Activated CD8-positive, alpha-beta memory T cell treated with anti-CD3 and anti-CD28 coated beads, Interleukin-2, amount 10 ng/mL, durations not matched to agents 7 days and 5 days (primary cell): Measurements from ENCODE around the gene SLC22A25. TPM values are rescaled to one million over a fixed set of nuclear protein-coding genes. Genes with fewer than 3 reads are reported as not detected.

ENCODE experiments used
- ATAC-seq: fragments of 150-1000 bp; cut with Tn5 transposase; one replicate; pipeline ENCODE4 v1.10.0; 2021; ENCODE audit warnings: moderate library complexity
- CTCF ChIA-PET: fragments of 350-600 bp; sonication (Branson Sonifier 250); formaldehyde crosslinking; loops from one replicate; lab custom pipeline; 2021; ENCODE audit warnings: antibody characterized with exemption; lab: Charles Lee
- DNase-seq: peaks from one replicate; pipeline ENCODE4 v3.0.0-alpha.2; 2020
- H3K27ac Mint-ChIP-seq: one replicate; pipeline ENCODE4 v1.8.0; 2021; ENCODE audit warnings: mild to moderate bottlenecking, mixed read lengths
- H3K27me3 Mint-ChIP-seq: one replicate; pipeline ENCODE4 v1.8.0; 2021; ENCODE audit warnings: mixed read lengths
- H3K36me3 Mint-ChIP-seq: one replicate; pipeline ENCODE4 v1.8.0; 2021; ENCODE audit warnings: mild to moderate bottlenecking, mixed read lengths
- H3K4me1 Mint-ChIP-seq: one replicate; pipeline ENCODE4 v1.8.0; 2021; ENCODE audit warnings: mixed read lengths
- H3K4me3 Mint-ChIP-seq: one replicate; pipeline ENCODE4 v1.8.0; 2021; ENCODE audit warnings: mild to moderate bottlenecking, moderate library complexity, mixed read lengths
- H3K9me3 Mint-ChIP-seq: one replicate; pipeline ENCODE4 v1.8.0; 2022; ENCODE audit warnings: low read depth, mixed read lengths
- total RNA-seq, 2 experiments: library from RNA; stranded (reverse); gene quantifications; one replicate each; pipeline ENCODE4 v1.2.3, GENCODE V29; 2021

The SLC22A25 gene
- total RNA-seq, 2 experiments from 2014 or later: not detected

GRCh38 chr11:63210111-63210510 lies 33.3 kb downstream of the SLC22A25 start:
- DNase-seq (no peak), ATAC-seq (no peak)
- Mint-ChIP-seq H3K4me1 (no peaks in the 10 kb centered on the region), H3K9me3 (no peaks in the 10 kb centered on the region), H3K27ac (no peak overlapping the region), H3K4me3 (no peak overlapping the region), H3K27me3 (peaks cover 27% of the 10 kb centered on the region), H3K36me3 (no peaks in the 10 kb centered on the region)
- CTCF ChIA-PET: no interaction called here

Other genes with a start within 250 kb of the SLC22A25 start
- gene SLC22A8, start 227.8 kb downstream of the SLC22A25 start, total RNA-seq: not detected
- not detected for gene SLC22A24, start 99.4 kb downstream of the SLC22A25 start, total RNA-seq
- gene SLC22A9, start 126.2 kb upstream of the SLC22A25 start, total RNA-seq: not detected
- under 1 TPM; 0.19 to 0.26 TPM for gene PLAAT5, start 247.6 kb upstream of the SLC22A25 start, total RNA-seq